Loucy (cell line): ENCODE results near the gene MLYCD.

Source experiments
- CTCF ChIP-seq: fragments of 200-600 bp; sonication (generic); conservative IDR thresholded peaks from 2 replicates; pipeline ENCODE4 v1.5.1; 2014; ENCODE audit warnings: mild to moderate bottlenecking, antibody characterized with exemption, low read length
- EZH2phosphoT487 ChIP-seq: fragments of 200-600 bp; IDR thresholded peaks from 2 replicates; pipeline ENCODE4 v1.6.1; 2018; ENCODE audit warnings: antibody characterized with exemption, mild to moderate bottlenecking, moderate library complexity, borderline replicate concordance

DNA sequence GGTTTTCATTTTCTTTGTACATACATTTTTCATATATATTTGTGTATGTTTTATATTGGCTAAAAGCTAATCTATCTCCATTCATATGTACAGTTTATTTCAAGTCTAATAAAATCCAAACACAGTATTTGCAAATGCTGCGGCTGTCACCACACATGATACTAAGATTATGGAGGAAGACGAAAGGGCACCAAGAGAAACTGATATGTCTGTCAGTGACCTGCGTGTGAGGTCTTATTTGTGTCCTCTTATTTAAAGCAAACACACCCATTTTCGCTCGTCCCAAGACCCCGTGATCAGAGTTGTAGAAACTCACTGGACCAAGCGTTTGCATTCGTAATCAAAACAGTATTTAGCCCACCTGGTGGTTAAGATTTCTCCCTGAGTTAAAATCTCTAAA, 8.2 kb downstream of the MLYCD start:
- TF ChIP-seq CTCF (no peak), EZH2phosphoT487 (no peak)
